GM12865 (cell line): ENCODE data around the gene PRKCA.

ENCODE experiments used
- DNase-seq: peaks from one replicate; pipeline ENCODE4 v3.0.0; 2010; ENCODE audit warnings: low read depth
- H3K4me3 ChIP-seq: 2 replicates; pipeline ENCODE4 v1.5.1; 2011; ENCODE audit warnings: mild to moderate bottlenecking, low read depth, low read length, control low read depth
- CTCF ChIP-seq: IDR thresholded peaks from 2 replicates; pipeline ENCODE4 v1.5.1; 2011; ENCODE audit warnings: low read length, control low read depth, low read depth, inconsistent platforms; ENCODE audit not compliant: insufficient read depth; ENCODE audit errors: missing control alignments

PRKCA gene

DNA sequence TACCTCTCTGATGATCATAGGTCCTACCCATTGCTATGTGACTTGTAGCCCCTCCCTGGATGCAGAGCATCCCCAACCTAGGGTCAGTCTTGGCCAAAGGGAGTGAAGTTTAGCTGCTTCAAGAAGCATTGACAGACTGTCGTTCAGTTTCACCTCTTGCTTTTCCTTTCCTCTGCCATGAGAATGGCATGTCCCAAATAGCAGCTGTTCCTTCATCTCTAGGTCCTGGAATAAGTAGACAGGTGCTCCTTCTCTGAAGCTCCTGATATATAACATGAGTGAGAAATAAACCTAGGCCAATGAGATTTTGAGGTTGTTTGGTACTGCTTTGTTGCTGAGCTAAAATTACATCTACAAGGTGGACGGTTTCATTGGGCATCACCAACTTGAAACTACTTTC, 328.0 kb downstream of the PRKCA start:
- no peak for DNase-seq
- no peak for TF ChIP-seq CTCF
- no peak overlapping the region for H3K4me3 ChIP-seq

DNA sequence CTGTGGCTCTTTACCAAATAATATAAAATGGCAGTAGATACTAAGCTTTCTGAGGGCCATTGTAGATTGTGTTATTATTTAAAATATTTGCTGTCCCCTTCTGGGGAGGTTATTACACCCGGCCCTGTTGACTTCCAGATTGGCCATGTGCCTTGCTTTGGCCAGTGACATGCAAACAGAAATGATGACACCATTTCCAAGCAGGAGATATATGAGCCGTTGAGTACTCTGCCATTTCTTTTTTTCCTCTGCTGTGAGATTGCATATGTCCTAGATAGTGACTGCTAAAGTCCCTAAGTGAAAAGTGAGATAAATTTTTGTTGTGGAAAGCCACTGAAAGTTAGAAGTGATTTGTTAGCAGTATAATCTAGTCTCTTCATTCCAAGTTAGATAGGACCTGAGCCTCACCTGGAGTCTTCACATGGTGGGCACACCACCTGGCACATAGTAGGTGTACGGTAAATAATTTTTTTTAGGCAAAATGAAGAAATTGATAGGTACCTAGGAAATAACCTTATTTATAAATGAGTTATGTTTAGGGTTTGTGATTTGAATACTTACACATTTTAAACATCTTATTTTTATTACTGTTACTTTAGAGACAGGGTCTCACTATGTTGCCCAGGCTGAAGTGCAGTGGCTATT, 328.5 kb downstream of the PRKCA start:
- no peak for TF ChIP-seq CTCF
- DNase-seq = no peak
- no peak overlapping the region for H3K4me3 ChIP-seq

DNA sequence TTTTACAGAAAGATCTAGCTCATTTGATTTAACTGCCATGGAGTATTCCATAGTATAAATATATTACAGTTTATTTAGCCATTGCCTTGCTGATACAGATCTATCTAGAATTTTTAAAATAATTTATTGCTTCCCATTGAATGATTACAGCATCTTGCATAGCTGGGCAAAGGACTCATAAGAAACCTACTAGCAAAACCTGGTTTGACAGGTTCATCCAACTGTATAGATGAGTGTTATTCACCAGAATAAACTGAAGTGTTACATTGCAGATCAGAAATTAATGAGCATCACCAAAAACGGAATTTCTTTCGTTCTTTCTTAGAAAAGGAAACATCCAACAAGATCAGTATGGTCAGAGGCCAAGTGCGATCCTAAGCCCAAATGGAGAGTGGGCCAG, 330.3 kb downstream of the PRKCA start:
- no peak overlapping the region for H3K4me3 ChIP-seq
- DNase-seq = no peak
- no peak for TF ChIP-seq CTCF

DNA sequence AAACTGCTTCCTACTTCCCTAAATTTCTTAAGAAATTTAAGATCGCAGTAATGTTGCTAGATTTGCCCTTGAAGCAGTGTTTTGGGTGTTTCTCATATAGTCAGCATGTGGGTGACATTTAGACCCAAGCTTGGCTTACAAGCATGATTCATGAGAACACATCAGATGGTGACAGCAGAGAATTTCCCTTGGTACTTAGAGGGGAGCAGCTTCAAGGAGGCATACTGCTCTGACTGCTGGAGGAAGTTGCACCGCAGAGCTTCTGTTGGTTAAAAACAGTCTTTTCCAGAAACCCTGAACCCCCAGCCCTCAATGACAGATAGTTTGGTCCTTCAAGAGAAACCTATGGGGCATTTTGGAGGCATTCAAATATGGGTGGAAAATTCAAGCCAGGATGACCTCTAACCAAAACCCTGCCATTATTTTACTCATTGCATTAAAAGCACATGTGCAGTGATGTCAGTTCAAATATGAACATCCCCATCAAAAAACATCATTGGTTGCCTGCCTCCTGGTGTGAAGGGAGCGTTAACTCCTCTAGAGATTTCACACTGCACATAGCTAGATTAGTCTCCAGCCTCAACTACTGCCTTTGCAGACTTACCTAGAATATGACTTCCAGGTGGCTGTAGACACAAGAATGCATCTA, 331.0 kb downstream of the PRKCA start:
- no peak overlapping the region for H3K4me3 ChIP-seq
- DNase-seq = peak; percentile 37
- no peak for TF ChIP-seq CTCF

- no peak for DNase-seq
- no peak for TF ChIP-seq CTCF
- H3K4me3 ChIP-seq = no peak overlapping the region
Measured at GRCh38 chr17:66634193-66634592, 331.8 kb downstream of the PRKCA start.

- TF ChIP-seq CTCF = no peak
- DNase-seq = no peak
- no peak overlapping the region for H3K4me3 ChIP-seq
Measured at GRCh38 chr17:66635386-66636045, 333.1 kb downstream of the PRKCA start.
